ENCODE measurements around the gene IL23R.

IL23R gene

DNA sequence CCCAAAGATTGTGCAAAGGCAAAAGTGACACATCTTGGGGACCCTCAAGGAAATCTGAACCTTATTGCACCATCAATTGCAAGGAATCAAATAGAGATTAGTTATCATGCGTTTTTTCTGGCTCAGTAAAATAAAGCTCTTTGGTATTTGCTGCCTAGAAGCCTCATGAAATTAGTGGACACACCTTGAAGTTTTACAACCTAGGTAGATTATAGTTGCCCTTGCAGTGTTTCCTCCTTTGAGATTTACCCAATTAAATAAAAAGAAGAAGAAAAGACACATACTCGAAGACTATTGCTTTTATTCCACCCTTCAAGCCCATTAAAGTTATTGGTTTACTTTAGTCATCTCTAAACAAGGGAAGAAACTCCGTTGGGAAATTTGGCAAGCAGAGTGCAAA is 70.0 kb downstream of the IL23R start:
- 67 to 75% methylated on average over 2 of the region's 3 CpGs for WGBS, 2 experiments (ENCODE audit: insufficient coverage in 2 of 2)
- no peak overlapping the region for H3K27ac ChIP-seq (ENCODE audit: low read depth, low read length, severe bottlenecking)

DNA sequence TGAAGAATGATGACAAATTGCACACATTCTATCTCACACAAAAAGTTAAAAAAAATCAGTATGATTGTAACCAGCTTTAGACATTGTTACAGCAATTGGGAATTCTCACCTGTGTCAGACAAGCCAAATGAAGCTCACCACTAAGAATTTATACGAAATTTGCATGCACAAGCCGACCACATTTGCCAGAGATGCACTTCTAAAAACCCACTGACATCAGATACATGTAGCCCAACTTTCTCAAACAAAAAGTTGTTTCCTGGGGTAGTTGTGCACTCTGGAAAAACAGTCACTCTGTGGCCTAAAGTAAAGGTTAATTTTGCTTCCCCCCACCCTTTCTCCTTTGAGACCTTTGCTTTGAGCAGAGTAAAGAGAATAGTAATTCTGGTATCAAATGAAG is 73.5 kb downstream of the IL23R start:
- Histone ChIP-seq H3K4me1 (ENCODE audit: control insufficient read depth, insufficient read depth, low read length, poor library complexity, severe bottlenecking) (no peaks in the 10 kb centered on the region), H3K36me3 (ENCODE audit: control insufficient read depth, insufficient read depth, low read length) (no peaks in the 10 kb centered on the region), H3K27ac (ENCODE audit: low read depth, low read length, severe bottlenecking) (no peak overlapping the region), H3K9me3 (ENCODE audit: control insufficient read depth, low read length) (no peaks in the 10 kb centered on the region), H3K4me3 (ENCODE audit: extremely low read depth, insufficient read depth, low read length, poor library complexity, severe bottlenecking) (no peak overlapping the region)
- WGBS, 2 experiments (ENCODE audit: insufficient coverage in 2 of 2) = 0 to 50% methylated on average over 1 to 2 of the region's 2 CpGs

More for the DNA sequence above, 70.0 kb downstream of the IL23R start:
- Histone ChIP-seq H3K4me1 (ENCODE audit: control insufficient read depth, insufficient read depth, low read length, poor library complexity, severe bottlenecking) (no peaks in the 10 kb centered on the region), H3K4me3 (ENCODE audit: extremely low read depth, insufficient read depth, low read length, poor library complexity, severe bottlenecking) (no peak overlapping the region), H3K36me3 (ENCODE audit: control insufficient read depth, insufficient read depth, low read length) (no peaks in the 10 kb centered on the region), H3K9me3 (ENCODE audit: control insufficient read depth, low read length) (no peaks in the 10 kb centered on the region)

DNA sequence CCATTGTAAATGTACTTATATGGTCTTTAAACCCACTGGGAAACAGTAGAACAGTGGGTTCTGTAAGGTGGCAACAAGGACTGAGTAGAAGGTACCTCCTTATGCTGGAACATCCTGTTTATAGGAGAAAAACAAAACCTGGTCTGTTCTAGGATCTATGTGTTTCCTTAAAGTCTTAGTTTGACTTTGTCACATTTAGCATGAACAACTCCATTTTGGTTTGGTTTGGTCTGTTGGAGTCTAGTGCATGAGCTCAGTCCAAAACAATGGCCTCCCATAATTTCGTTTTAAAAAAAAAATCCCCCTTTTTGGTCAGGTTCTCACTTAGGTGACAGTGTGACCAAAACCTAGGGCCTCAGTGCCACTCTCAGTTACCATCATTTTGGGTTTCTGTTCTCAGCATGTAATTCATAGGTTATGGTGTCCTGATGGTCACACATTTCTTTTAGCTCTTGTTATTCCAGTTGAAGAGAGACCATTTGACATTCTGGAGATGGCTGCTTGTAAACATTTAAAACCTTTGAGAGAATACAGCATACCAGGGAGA is 75.0 kb downstream of the IL23R start:
- H3K9me3 ChIP-seq (ENCODE audit: control insufficient read depth, low read length) = no peaks in the 10 kb centered on the region

DNA sequence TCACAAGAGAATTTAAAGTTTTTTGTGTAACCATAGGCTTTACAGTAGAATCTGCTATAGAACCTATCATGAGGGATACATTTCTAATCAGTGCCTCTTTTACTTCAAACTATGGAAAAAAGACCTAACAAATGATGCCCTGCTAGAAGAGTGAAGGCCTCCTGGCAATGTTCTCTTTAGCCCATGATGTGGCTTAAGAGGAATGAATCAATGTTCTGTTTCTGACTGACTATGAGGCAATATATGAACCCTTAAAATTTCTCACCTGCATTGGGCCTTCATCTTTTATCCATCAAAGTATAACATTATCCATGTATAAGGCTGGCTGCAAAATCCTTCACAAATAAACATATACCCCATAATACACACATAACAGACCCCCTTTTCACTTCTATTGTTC is 75.8 kb downstream of the IL23R start:
- H3K27ac ChIP-seq (ENCODE audit: low read depth, low read length, severe bottlenecking) = no peak overlapping the region
- H3K9me3 ChIP-seq (ENCODE audit: control insufficient read depth, low read length) = no peaks in the 10 kb centered on the region
- no peaks in the 10 kb centered on the region for H3K36me3 ChIP-seq (ENCODE audit: control insufficient read depth, insufficient read depth, low read length)
- H3K4me1 ChIP-seq (ENCODE audit: control insufficient read depth, insufficient read depth, low read length, poor library complexity, severe bottlenecking) = no peaks in the 10 kb centered on the region
- no peak overlapping the region for H3K4me3 ChIP-seq (ENCODE audit: extremely low read depth, insufficient read depth, low read length, poor library complexity, severe bottlenecking)

More for the DNA sequence above, 75.0 kb downstream of the IL23R start:
- Histone ChIP-seq H3K4me3 (ENCODE audit: extremely low read depth, insufficient read depth, low read length, poor library complexity, severe bottlenecking) (no peak overlapping the region), H3K4me1 (ENCODE audit: control insufficient read depth, insufficient read depth, low read length, poor library complexity, severe bottlenecking) (no peaks in the 10 kb centered on the region), H3K27ac (ENCODE audit: low read depth, low read length, severe bottlenecking) (no peak overlapping the region), H3K36me3 (ENCODE audit: control insufficient read depth, insufficient read depth, low read length) (no peaks in the 10 kb centered on the region)
- WGBS, 2 experiments (ENCODE audit: insufficient coverage in 2 of 2) = 89% methylated on average over 1 of the region's 1 CpG; no CpG with 5 or more reads in 1 of the 2 experiments

DNA sequence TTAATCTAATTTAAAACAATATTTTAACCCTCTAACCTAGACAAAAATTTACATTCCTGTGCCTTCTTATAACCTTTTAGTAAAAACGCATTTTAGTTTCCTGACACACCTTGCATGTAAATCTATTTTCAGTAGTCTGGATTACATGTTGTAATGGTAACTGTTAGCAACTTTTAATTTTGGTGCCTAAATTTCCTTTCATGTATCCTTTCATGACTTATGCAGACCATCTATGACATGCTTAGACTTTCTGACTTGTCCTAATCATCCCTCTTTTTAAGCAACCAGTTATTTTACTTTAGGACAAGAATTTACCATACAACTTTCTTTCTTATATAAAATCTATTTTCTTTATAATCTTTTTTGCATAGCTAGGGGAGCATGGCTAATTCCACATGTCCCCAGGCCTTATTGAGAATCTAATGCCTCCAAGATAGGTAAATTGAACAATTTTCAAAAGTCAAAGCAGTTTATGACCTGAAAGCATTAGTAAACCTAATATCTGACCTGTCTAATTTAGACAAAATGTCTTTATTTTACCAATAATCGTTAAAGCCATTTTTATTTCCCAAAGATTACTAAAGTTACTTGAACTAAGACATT is 83.9 kb downstream of the IL23R start:
- Histone ChIP-seq H3K27ac (ENCODE audit: low read depth, low read length, severe bottlenecking) (no peak overlapping the region), H3K36me3 (ENCODE audit: control insufficient read depth, insufficient read depth, low read length) (no peaks in the 10 kb centered on the region), H3K4me1 (ENCODE audit: control insufficient read depth, insufficient read depth, low read length, poor library complexity, severe bottlenecking) (no peaks in the 10 kb centered on the region), H3K9me3 (ENCODE audit: control insufficient read depth, low read length) (peaks cover 30% of the 10 kb centered on the region), H3K4me3 (ENCODE audit: extremely low read depth, insufficient read depth, low read length, poor library complexity, severe bottlenecking) (no peak overlapping the region)
- WGBS, 2 experiments (ENCODE audit: insufficient coverage in 2 of 2) = 100% methylated on average over 1 of the region's 2 CpGs; no CpG with 5 or more reads in 1 of the 2 experiments

DNA sequence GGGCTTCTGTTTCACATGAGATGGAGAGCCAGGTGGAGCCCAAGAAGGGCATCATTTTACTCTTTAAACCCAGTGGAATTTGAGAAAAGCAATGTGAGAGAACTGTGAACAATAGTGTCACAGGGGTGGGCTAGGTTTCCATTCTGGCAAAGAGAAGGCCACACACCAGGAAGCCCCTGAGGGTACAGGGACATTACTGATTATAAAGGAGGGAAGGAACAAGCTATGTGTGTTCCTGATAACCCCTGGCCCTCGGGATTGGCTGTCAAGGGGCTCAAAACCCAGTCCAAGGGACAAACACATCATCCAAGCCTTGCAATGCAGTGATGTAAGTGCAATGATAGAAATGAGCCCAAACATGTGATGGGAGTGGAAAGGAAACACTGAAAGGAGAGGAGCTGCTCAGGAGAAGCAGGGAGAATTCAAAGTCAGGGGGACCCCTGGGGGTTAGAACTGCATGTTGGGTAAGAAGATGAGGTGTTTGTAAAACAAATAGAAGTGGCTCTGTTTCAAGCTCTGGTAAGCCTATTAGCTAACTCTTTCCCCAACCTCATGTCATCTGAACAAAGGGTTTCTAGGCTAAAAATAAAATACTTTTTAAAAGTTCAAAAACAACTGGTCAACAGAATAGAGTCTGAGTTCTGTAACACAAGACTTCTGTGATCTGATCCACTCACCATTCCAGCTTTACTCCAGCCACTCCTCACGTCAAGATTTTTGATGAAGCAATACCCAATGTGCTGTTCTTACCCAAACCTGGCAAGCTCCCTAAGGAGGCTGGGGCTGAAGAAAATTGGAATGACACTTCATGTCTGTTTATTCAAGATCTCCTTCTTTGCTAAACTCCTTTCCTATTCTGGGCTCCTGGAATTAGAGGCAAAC is 90.3 kb downstream of the IL23R start:
- H3K9me3 ChIP-seq (ENCODE audit: control insufficient read depth, low read length) = peaks cover 4% of the 10 kb centered on the region
- WGBS, 2 experiments (ENCODE audit: insufficient coverage in 2 of 2) = 67 to 75% methylated on average over 1 of the region's 2 CpGs
- no peaks in the 10 kb centered on the region for H3K4me1 ChIP-seq (ENCODE audit: control insufficient read depth, insufficient read depth, low read length, poor library complexity, severe bottlenecking)
- H3K36me3 ChIP-seq (ENCODE audit: control insufficient read depth, insufficient read depth, low read length) = no peaks in the 10 kb centered on the region
- H3K27ac ChIP-seq (ENCODE audit: low read depth, low read length, severe bottlenecking) = no peak overlapping the region
- H3K4me3 ChIP-seq (ENCODE audit: extremely low read depth, insufficient read depth, low read length, poor library complexity, severe bottlenecking) = no peak overlapping the region

DNA sequence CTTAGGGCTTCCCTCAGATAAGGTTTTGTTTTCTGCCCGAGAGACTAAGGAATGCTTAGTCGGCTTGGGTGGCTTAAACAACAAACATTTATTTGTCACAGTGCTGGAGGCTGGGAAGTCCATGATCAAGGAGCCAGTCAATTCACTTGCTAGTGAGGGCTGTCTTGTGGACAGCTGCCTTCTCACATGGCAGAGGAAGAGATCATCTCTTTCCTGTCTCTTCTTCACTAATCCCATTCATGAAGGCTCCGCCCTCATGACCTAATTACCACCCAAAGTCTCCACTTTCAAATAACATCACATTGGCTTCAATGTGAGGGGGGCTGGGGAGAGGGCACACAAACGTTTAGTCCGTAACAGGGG is 90.9 kb downstream of the IL23R start:
- Histone ChIP-seq H3K9me3 (ENCODE audit: control insufficient read depth, low read length) (no peaks in the 10 kb centered on the region), H3K36me3 (ENCODE audit: control insufficient read depth, insufficient read depth, low read length) (no peaks in the 10 kb centered on the region), H3K4me3 (ENCODE audit: extremely low read depth, insufficient read depth, low read length, poor library complexity, severe bottlenecking) (no peak overlapping the region), H3K4me1 (ENCODE audit: control insufficient read depth, insufficient read depth, low read length, poor library complexity, severe bottlenecking) (no peaks in the 10 kb centered on the region), H3K27ac (ENCODE audit: low read depth, low read length, severe bottlenecking) (no peak overlapping the region)
- 40 to 80% methylated on average over 1 to 2 of the region's 5 CpGs for WGBS, 2 experiments (ENCODE audit: insufficient coverage in 2 of 2)

DNA sequence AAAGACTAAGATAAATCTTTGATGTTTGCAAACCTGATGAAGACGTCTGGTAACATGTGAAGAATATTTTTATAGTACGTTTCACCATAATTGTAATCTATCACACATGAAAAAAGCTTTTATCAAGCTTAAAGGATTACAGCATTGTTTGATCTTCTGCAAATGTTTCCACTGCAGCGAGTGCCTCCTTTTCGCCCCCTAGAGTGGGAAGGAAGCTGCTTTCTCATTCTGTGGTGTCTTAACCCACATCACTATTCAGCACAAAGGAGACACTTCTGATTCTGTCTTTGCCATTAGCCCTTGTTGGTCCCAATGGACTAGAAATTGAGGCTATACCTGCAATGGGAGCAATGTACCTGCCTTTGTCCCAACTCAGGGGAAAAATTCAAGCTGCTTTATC is 95.4 kb downstream of the IL23R start:
- Histone ChIP-seq H3K36me3 (ENCODE audit: control insufficient read depth, insufficient read depth, low read length) (no peaks in the 10 kb centered on the region), H3K4me1 (ENCODE audit: control insufficient read depth, insufficient read depth, low read length, poor library complexity, severe bottlenecking) (no peaks in the 10 kb centered on the region), H3K9me3 (ENCODE audit: control insufficient read depth, low read length) (no peaks in the 10 kb centered on the region), H3K27ac (ENCODE audit: low read depth, low read length, severe bottlenecking) (no peak overlapping the region), H3K4me3 (ENCODE audit: extremely low read depth, insufficient read depth, low read length, poor library complexity, severe bottlenecking) (no peak overlapping the region)
- WGBS, 2 experiments (ENCODE audit: insufficient coverage in 2 of 2) = 40% methylated on average over 1 of the region's 4 CpGs; no CpG with 5 or more reads in 1 of the 2 experiments

DNA sequence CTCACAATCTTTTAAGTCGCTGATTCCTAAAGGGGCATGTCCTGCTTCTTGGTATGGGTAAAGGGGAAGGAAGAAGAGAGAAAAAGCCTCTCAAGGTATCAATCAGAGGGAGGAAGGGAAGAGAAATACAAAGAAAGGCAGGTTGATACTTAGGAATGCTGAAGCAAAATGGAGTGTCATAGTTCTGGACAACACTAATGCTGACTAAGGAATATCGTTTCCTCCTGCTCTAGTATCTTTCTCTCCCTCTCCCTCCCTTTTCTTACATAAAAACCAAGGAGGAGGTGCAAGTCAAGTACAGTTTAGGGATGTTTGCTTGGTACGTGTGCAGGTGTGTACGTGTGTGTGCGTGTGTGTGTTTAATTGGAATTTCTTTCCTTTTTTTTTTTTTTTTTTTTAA is 96.5 kb downstream of the IL23R start:
- Histone ChIP-seq H3K4me3 (ENCODE audit: extremely low read depth, insufficient read depth, low read length, poor library complexity, severe bottlenecking) (no peak overlapping the region), H3K9me3 (ENCODE audit: control insufficient read depth, low read length) (no peaks in the 10 kb centered on the region), H3K4me1 (ENCODE audit: control insufficient read depth, insufficient read depth, low read length, poor library complexity, severe bottlenecking) (no peaks in the 10 kb centered on the region), H3K27ac (ENCODE audit: low read depth, low read length, severe bottlenecking) (no peak overlapping the region), H3K36me3 (ENCODE audit: control insufficient read depth, insufficient read depth, low read length) (no peaks in the 10 kb centered on the region)
- WGBS, 2 experiments (ENCODE audit: insufficient coverage in 2 of 2) = 80% methylated on average over 1 of the region's 5 CpGs; no CpG with 5 or more reads in 1 of the 2 experiments

DNA sequence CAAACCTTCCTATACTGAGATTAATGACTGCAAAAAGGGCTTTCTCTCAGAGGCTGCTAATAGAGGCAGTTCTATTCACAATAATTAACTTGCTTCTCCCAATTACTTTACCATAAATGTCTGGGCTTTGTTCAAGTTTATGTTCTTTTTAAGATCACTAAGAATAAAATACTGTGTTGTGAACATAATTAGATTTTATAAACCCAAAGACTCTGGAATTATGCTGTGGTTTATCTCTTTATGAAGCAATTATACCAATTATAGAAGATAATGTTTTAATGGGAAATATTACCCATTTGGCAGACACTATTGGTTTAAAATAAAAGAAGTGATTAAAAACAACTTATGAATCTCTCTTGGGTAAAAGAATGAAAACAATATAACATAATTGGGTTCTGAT is 97.9 kb downstream of the IL23R start:
- no peak overlapping the region for H3K4me3 ChIP-seq (ENCODE audit: extremely low read depth, insufficient read depth, low read length, poor library complexity, severe bottlenecking)
- H3K4me1 ChIP-seq (ENCODE audit: control insufficient read depth, insufficient read depth, low read length, poor library complexity, severe bottlenecking) = no peaks in the 10 kb centered on the region
- H3K27ac ChIP-seq (ENCODE audit: low read depth, low read length, severe bottlenecking) = no peak overlapping the region
- no peaks in the 10 kb centered on the region for H3K36me3 ChIP-seq (ENCODE audit: control insufficient read depth, insufficient read depth, low read length)
- no peaks in the 10 kb centered on the region for H3K9me3 ChIP-seq (ENCODE audit: control insufficient read depth, low read length)

DNA sequence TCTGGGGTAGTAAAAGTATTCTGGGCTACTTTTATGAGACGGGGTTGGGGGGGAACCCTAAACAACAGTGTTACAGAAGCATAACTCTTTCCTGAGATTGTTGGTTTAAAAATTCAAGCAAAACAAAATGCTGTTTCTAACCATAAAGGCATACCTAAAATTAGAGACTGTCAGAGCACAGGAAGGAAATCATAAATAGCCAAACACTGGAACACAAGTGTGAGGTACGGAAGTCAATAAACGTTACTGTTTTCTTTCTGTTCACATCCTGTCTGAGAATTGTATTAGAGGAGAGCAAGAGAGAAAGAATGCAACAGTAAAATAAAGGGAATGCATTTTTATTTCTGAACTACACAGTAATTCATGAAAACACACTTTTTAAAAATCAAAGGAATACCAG is 98.6 kb downstream of the IL23R start:
- H3K27ac ChIP-seq (ENCODE audit: low read depth, low read length, severe bottlenecking) = no peak overlapping the region
- no peak overlapping the region for H3K4me3 ChIP-seq (ENCODE audit: extremely low read depth, insufficient read depth, low read length, poor library complexity, severe bottlenecking)
- WGBS, 2 experiments (ENCODE audit: insufficient coverage in 2 of 2) = 75 to 80% methylated on average over 1 of the region's 3 CpGs
- no peaks in the 10 kb centered on the region for H3K36me3 ChIP-seq (ENCODE audit: control insufficient read depth, insufficient read depth, low read length)
- no peaks in the 10 kb centered on the region for H3K9me3 ChIP-seq (ENCODE audit: control insufficient read depth, low read length)
- H3K4me1 ChIP-seq (ENCODE audit: control insufficient read depth, insufficient read depth, low read length, poor library complexity, severe bottlenecking) = no peaks in the 10 kb centered on the region
